Loucy (cell line): ENCODE results near the gene LRRC18.

Experiments used
- CTCF ChIP-seq: fragments of 200-600 bp; sonication (generic); conservative IDR thresholded peaks from 2 replicates; pipeline ENCODE4 v1.5.1; 2014; ENCODE audit warnings: mild to moderate bottlenecking, antibody characterized with exemption, low read length
- EZH2phosphoT487 ChIP-seq: fragments of 200-600 bp; IDR thresholded peaks from 2 replicates; pipeline ENCODE4 v1.6.1; 2018; ENCODE audit warnings: antibody characterized with exemption, mild to moderate bottlenecking, moderate library complexity, borderline replicate concordance

GRCh38 chr10:48931188-48931587 is 8.5 kb downstream of the LRRC18 start:
- TF ChIP-seq EZH2phosphoT487 (no peak), CTCF (no peak)
